OCI-LY7 (cell line): ENCODE results near the gene ARRDC2.

Experiments
- EZH2phosphoT487 ChIP-seq: fragments of 200-600 bp; sonication (generic); IDR thresholded peaks from 2 replicates; pipeline ENCODE4 v1.6.1; 2018; ENCODE audit warnings: low read depth, borderline replicate concordance, mild to moderate bottlenecking, mixed run types, antibody characterized with exemption, low read length, moderate library complexity, mixed read lengths
- TF ChIP-seq, protein P1 (sequence below): fragments of 200-600 bp; sonication (generic); conservative IDR thresholded peaks from 2 replicates; pipeline ENCODE4 v1.5.1; 2014; ENCODE audit warnings: mild to moderate bottlenecking, antibody characterized with exemption, low read length, moderate library complexity, mixed read lengths

DNA sequence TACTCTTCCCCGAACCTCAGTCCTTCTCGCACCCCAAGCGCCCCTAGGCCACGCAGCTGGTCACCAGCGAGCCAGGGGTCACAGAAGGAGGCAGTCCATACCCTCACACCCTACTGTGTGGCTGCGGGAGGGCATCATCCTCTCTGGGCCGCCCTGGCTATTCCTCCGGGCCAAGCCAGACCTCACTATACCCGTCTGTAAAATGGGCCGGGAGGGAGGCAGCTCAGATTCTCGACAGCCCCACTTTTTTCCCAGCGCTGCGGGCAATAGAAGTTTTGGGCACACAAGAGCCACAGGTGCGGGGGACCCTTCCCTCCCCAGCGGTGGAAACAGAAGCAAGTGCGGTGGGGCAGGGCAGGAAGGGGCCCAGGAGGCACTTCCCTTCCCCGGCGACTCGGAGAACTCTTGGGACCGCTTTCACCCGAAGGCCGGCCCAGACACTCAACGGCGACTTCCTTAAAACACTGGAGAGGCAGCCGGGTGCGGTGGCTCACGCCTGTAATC is 5.6 kb upstream of the ARRDC2 start:
- TF ChIP-seq, protein P1, sequence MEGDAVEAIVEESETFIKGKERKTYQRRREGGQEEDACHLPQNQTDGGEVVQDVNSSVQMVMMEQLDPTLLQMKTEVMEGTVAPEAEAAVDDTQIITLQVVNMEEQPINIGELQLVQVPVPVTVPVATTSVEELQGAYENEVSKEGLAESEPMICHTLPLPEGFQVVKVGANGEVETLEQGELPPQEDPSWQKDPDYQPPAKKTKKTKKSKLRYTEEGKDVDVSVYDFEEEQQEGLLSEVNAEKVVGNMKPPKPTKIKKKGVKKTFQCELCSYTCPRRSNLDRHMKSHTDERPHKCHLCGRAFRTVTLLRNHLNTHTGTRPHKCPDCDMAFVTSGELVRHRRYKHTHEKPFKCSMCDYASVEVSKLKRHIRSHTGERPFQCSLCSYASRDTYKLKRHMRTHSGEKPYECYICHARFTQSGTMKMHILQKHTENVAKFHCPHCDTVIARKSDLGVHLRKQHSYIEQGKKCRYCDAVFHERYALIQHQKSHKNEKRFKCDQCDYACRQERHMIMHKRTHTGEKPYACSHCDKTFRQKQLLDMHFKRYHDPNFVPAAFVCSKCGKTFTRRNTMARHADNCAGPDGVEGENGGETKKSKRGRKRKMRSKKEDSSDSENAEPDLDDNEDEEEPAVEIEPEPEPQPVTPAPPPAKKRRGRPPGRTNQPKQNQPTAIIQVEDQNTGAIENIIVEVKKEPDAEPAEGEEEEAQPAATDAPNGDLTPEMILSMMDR, result no peak
- TF ChIP-seq EZH2phosphoT487, result no peak
